ENCODE data around the gene VWC2. TPM values are rescaled to one million over a fixed set of nuclear protein-coding genes. Genes with fewer than 3 reads are reported as not detected.

The VWC2 gene
- total RNA-seq, 1 donor from 2014 or later, result not detected

- Mint-ChIP-seq H3K9me3 (ENCODE audit: unreplicated experiment) (no peaks in the 10 kb centered on the region), H3K27ac (ENCODE audit: unreplicated experiment) (no peak overlapping the region), H3K27me3 (ENCODE audit: unreplicated experiment) (no peaks in the 10 kb centered on the region), H3K4me1 (ENCODE audit: unreplicated experiment) (no peaks in the 10 kb centered on the region), H3K36me3 (ENCODE audit: unreplicated experiment) (no peaks in the 10 kb centered on the region), H3K4me3 (ENCODE audit: unreplicated experiment) (no peak overlapping the region)
- no peak for TF ChIP-seq CTCF (IDR thresholded peaks at IDR 0.05)
- no peak for DNase-seq (ENCODE audit: extremely low spot score, unreplicated experiment)
Observed at GRCh38 chr7:49790209-49790608, 16.8 kb downstream of the VWC2 start.

- DNase-seq (ENCODE audit: extremely low spot score, unreplicated experiment), result no peak
- TF ChIP-seq CTCF (IDR thresholded peaks at IDR 0.05), result peak; percentile 24
- no peaks in the 10 kb centered on the region for H3K36me3 Mint-ChIP-seq (ENCODE audit: unreplicated experiment)
- no peaks in the 10 kb centered on the region for H3K4me1 Mint-ChIP-seq (ENCODE audit: unreplicated experiment)
- no peaks in the 10 kb centered on the region for H3K27me3 Mint-ChIP-seq (ENCODE audit: unreplicated experiment)
- no peaks in the 10 kb centered on the region for H3K9me3 Mint-ChIP-seq (ENCODE audit: unreplicated experiment)
- H3K27ac Mint-ChIP-seq (ENCODE audit: unreplicated experiment), result no peak overlapping the region
- no peak overlapping the region for H3K4me3 Mint-ChIP-seq (ENCODE audit: unreplicated experiment)
Observed at GRCh38 chr7:49791088-49791741, 17.8 kb downstream of the VWC2 start.

- TF ChIP-seq CTCF (IDR thresholded peaks at IDR 0.05), result no peak
- Mint-ChIP-seq H3K4me1 (ENCODE audit: unreplicated experiment) (no peaks in the 10 kb centered on the region), H3K27ac (ENCODE audit: unreplicated experiment) (no peak overlapping the region), H3K9me3 (ENCODE audit: unreplicated experiment) (no peaks in the 10 kb centered on the region), H3K36me3 (ENCODE audit: unreplicated experiment) (no peaks in the 10 kb centered on the region), H3K4me3 (ENCODE audit: unreplicated experiment) (no peak overlapping the region), H3K27me3 (ENCODE audit: unreplicated experiment) (no peaks in the 10 kb centered on the region)
- no peak for DNase-seq (ENCODE audit: extremely low spot score, unreplicated experiment)
Observed at GRCh38 chr7:49797987-49798660, 24.7 kb downstream of the VWC2 start.

- TF ChIP-seq CTCF (IDR thresholded peaks at IDR 0.05), result no peak
- H3K27me3 Mint-ChIP-seq (ENCODE audit: unreplicated experiment), result no peaks in the 10 kb centered on the region
- no peaks in the 10 kb centered on the region for H3K9me3 Mint-ChIP-seq (ENCODE audit: unreplicated experiment)
- no peak overlapping the region for H3K4me3 Mint-ChIP-seq (ENCODE audit: unreplicated experiment)
- no peaks in the 10 kb centered on the region for H3K4me1 Mint-ChIP-seq (ENCODE audit: unreplicated experiment)
- H3K27ac Mint-ChIP-seq (ENCODE audit: unreplicated experiment), result no peak overlapping the region
- H3K36me3 Mint-ChIP-seq (ENCODE audit: unreplicated experiment), result no peaks in the 10 kb centered on the region
- DNase-seq (ENCODE audit: extremely low spot score, unreplicated experiment), result no peak
Observed at GRCh38 chr7:49800031-49800430, 26.6 kb downstream of the VWC2 start.

- TF ChIP-seq CTCF (IDR thresholded peaks at IDR 0.05), result no peak
- no peaks in the 10 kb centered on the region for H3K9me3 Mint-ChIP-seq (ENCODE audit: unreplicated experiment)
- no peak overlapping the region for H3K4me3 Mint-ChIP-seq (ENCODE audit: unreplicated experiment)
- DNase-seq (ENCODE audit: extremely low spot score, unreplicated experiment), result no peak
- H3K27me3 Mint-ChIP-seq (ENCODE audit: unreplicated experiment), result no peaks in the 10 kb centered on the region
- H3K36me3 Mint-ChIP-seq (ENCODE audit: unreplicated experiment), result no peaks in the 10 kb centered on the region
- H3K4me1 Mint-ChIP-seq (ENCODE audit: unreplicated experiment), result no peaks in the 10 kb centered on the region
- H3K27ac Mint-ChIP-seq (ENCODE audit: unreplicated experiment), result no peak overlapping the region
Observed at GRCh38 chr7:49802600-49802999, 29.2 kb downstream of the VWC2 start.

Measured in osteocyte (in vitro differentiated cells).